Mesenchymal stem cell (in vitro differentiated cells and primary cell): Measurements from ENCODE around the gene ILDR1.
"Not testable (repeated sequence)": the region's sequence is repeated elsewhere in the genome, so short reads cannot be mapped to it uniquely, and the experiment has no call there.

Experiments
- DNase-seq: peaks from one replicate; pipeline ENCODE4 v3.0.0-alpha.2; 2013
- H2AFZ ChIP-seq: one replicate; pipeline ENCODE4 v1.6.1; 2013; ENCODE audit warnings: low read depth, mild to moderate bottlenecking, control low read depth, inconsistent platforms, low read length, moderate library complexity
- H2AK5ac ChIP-seq: 2 replicates; pipeline ENCODE4 v1.6.1; 2013; ENCODE audit warnings: low read length, moderate library complexity, mild to moderate bottlenecking, inconsistent platforms; ENCODE audit not compliant: severe bottlenecking
- H2BK120ac ChIP-seq: one replicate; pipeline ENCODE4 v1.6.1; 2013; ENCODE audit warnings: low read depth, mild to moderate bottlenecking, inconsistent platforms, low read length, moderate library complexity
- H2BK12ac ChIP-seq, 2 experiments: one replicate each; pipeline ENCODE4 v1.6.1; 2013; ENCODE audit warnings: inconsistent platforms in 2 of 2, low read length in 2 of 2, mild to moderate bottlenecking in 2 of 2, moderate library complexity in 2 of 2, control low read depth in 1 of 2
- H2BK15ac ChIP-seq: one replicate; pipeline ENCODE4 v1.6.1; 2013; ENCODE audit warnings: mild to moderate bottlenecking, low read depth, inconsistent platforms; ENCODE audit not compliant: poor library complexity, severe bottlenecking
- H2BK5ac ChIP-seq: 2 replicates; pipeline ENCODE4 v1.6.1; 2013; ENCODE audit warnings: low read depth, mild to moderate bottlenecking, low read length, control low read depth, inconsistent platforms; ENCODE audit not compliant: poor library complexity, severe bottlenecking
- H3K14ac ChIP-seq, 2 experiments: one replicate each; pipeline ENCODE4 v1.6.1; 2013; ENCODE audit warnings: inconsistent platforms in 2 of 2, low read length in 2 of 2, control low read depth in 1 of 2, mild to moderate bottlenecking in 1 of 2, moderate library complexity in 1 of 2
- H3K18ac ChIP-seq, 2 experiments: one replicate each; pipeline ENCODE4 v1.6.1; 2013; ENCODE audit warnings: inconsistent platforms in 2 of 2, low read length in 2 of 2, control low read depth in 1 of 2, low read depth in 1 of 2, mild to moderate bottlenecking in 1 of 2
- H3K23ac ChIP-seq, 2 experiments: one replicate each; pipeline ENCODE4 v1.6.1; 2013; ENCODE audit warnings: inconsistent platforms in 2 of 2, low read length in 2 of 2, mild to moderate bottlenecking in 2 of 2, moderate library complexity in 2 of 2, control low read depth in 1 of 2
- H3K27ac ChIP-seq: 2 replicates; pipeline ENCODE4 v1.5.1; 2013; ENCODE audit warnings: mild to moderate bottlenecking, moderate library complexity, low read length, control low read depth, inconsistent platforms; ENCODE audit not compliant: poor library complexity, severe bottlenecking
- H3K27me3 ChIP-seq, 2 experiments: 2 replicates each; pipeline versions ENCODE4 v1.6.1 to v1.7.0; 2013; ENCODE audit warnings: low read length in 2 of 2, mild to moderate bottlenecking in 2 of 2, moderate library complexity in 2 of 2, control low read depth in 1 of 2, inconsistent platforms in 1 of 2; ENCODE audit not compliant: control insufficient read depth in 1 of 2, insufficient read depth in 1 of 2
- H3K36me3 ChIP-seq, 2 experiments: 2 replicates each; pipeline versions ENCODE4 v1.6.1 to v1.7.0; 2013; ENCODE audit warnings: low read length in 2 of 2, control low read depth in 1 of 2, inconsistent platforms in 1 of 2, low read depth in 1 of 2, mild to moderate bottlenecking in 1 of 2; ENCODE audit not compliant: insufficient read depth in 2 of 2, control insufficient read depth in 1 of 2
- H3K4ac ChIP-seq, 2 experiments: one replicate each; pipeline ENCODE4 v1.6.1; 2013; ENCODE audit warnings: inconsistent platforms in 2 of 2, low read length in 2 of 2, mild to moderate bottlenecking in 2 of 2, moderate library complexity in 2 of 2, control low read depth in 1 of 2, low read depth in 1 of 2
- H3K4me1 ChIP-seq: 2 replicates; pipeline ENCODE4 v1.6.1; 2013; ENCODE audit warnings: low read depth, low read length, control low read depth; ENCODE audit not compliant: control insufficient read depth, insufficient read depth
- H3K4me2 ChIP-seq: 2 replicates; pipeline ENCODE4 v1.6.1; 2013; ENCODE audit warnings: low read length, mild to moderate bottlenecking, inconsistent platforms; ENCODE audit not compliant: poor library complexity, severe bottlenecking
- H3K4me3 ChIP-seq, 2 experiments: 2 replicates each; pipeline versions ENCODE4 v1.5.1 to v1.7.0; 2013; ENCODE audit warnings: low read length in 2 of 2, mild to moderate bottlenecking in 2 of 2, control low read depth in 1 of 2, low read depth in 1 of 2; ENCODE audit not compliant: insufficient read depth in 1 of 2
- H3K79me1 ChIP-seq: replicated peaks from 2 replicates; pipeline ENCODE4 v1.6.1; 2013; ENCODE audit warnings: mild to moderate bottlenecking, control low read depth, low read length, inconsistent platforms; ENCODE audit not compliant: poor library complexity, severe bottlenecking
- H3K9ac ChIP-seq: 2 replicates; pipeline ENCODE4 v1.7.0; 2013; ENCODE audit warnings: mild to moderate bottlenecking, low read length, moderate library complexity
- H3K9me3 ChIP-seq: 2 replicates; pipeline ENCODE4 v1.7.0; 2013; ENCODE audit warnings: mild to moderate bottlenecking, low read length; ENCODE audit not compliant: control insufficient read depth
- H4K8ac ChIP-seq: one replicate; pipeline ENCODE4 v1.6.1; 2013; ENCODE audit warnings: inconsistent platforms, mild to moderate bottlenecking, low read length, moderate library complexity
- H4K91ac ChIP-seq: one replicate; pipeline ENCODE4 v1.6.1; 2013; ENCODE audit warnings: mild to moderate bottlenecking, low read length, inconsistent platforms
- WGBS: methylation state at CpG from one replicate; pipeline ENCODE4 v1.1.7; 2013; ENCODE audit warnings: mixed read lengths; 5-methylcytosine and 5-hydroxymethylcytosine counted together

ILDR1 gene

DNA sequence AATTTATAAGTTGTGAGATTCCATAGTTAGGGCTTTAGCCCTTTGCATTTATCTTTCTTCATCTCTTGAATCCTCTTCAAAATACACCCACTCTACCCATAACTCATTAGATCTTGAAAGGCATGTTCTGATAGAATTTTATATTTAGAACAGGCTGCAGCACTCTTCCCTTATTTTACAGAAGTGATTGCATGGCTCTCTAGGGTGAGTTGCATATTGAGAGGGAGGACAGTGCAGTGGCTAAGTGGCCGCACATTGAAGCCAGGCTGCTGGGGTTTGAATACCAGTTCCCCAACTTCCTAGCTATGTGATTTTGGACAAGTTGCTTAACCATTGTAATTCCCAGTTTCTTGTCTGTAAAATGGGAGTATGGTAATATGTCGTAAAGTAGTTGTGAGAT lies 35.6 kb upstream of the ILDR1 start:
- Histone ChIP-seq H3K4me2 (no peak overlapping the region), H3K4ac (no peak overlapping the region), H3K9me3 (no peaks in the 10 kb centered on the region), H2AFZ (no peak overlapping the region), H3K27me3 (peaks cover 0 to 6% of the 10 kb centered on the region in 2 experiments), H3K4me3 (no peak overlapping the region), H2BK12ac (no peak overlapping the region), H3K4me1 (no peaks in the 10 kb centered on the region), H3K79me1 (no peaks in the 10 kb centered on the region), H2BK15ac (no peak overlapping the region), H3K14ac (no peak overlapping the region), H2BK120ac (no peak overlapping the region), H3K18ac (no peak overlapping the region), H3K9ac (no peak overlapping the region), H4K91ac (no peak overlapping the region), H2AK5ac (no peak overlapping the region), H3K36me3 (no peaks in the 10 kb centered on the region), H4K8ac (no peak overlapping the region), H3K27ac (no peak overlapping the region), H3K23ac (no peak overlapping the region), H2BK5ac (no peak overlapping the region)
- 80% methylated on average over 2 of the region's 2 CpGs for WGBS
- no peak for DNase-seq

- Histone ChIP-seq H4K91ac (no peak within 1 kb of the TSS), H3K4me3 (no peak within 1 kb of the TSS), H3K4me1 (no peaks in the 10 kb centered on the region), H3K14ac (no peak within 1 kb of the TSS), H2BK12ac (no peak within 1 kb of the TSS), H4K8ac (no peak within 1 kb of the TSS), H2BK5ac (no peak within 1 kb of the TSS), H3K79me1 (no peaks in the 10 kb centered on the region), H3K27ac (no peak within 1 kb of the TSS), H2BK15ac (no peak within 1 kb of the TSS), H3K9ac (no peak within 1 kb of the TSS), H3K4me2 (no peak within 1 kb of the TSS), H3K23ac (no peak within 1 kb of the TSS), H3K4ac (no peak within 1 kb of the TSS), H2AK5ac (no peak within 1 kb of the TSS), H2BK120ac (no peak within 1 kb of the TSS), H2AFZ (no peak within 1 kb of the TSS), H3K18ac (no peak within 1 kb of the TSS), H3K36me3 (no peaks in the 10 kb centered on the region), H3K27me3 (peaks cover 0 to 6% of the 10 kb centered on the region in 2 experiments), H3K9me3 (peaks cover 4% of the 10 kb centered on the region)
- DNase-seq: no peak
- WGBS: 52% methylated on average over 3 of the region's 3 CpGs
Observed at GRCh38 chr3:122055215-122055614, 33.2 kb upstream of the ILDR1 start, which contains the start of gene CD86. TSS of gene CD86 (plus strand) at chr3:122055362. CDS start at chr3:122055490, 128 bp downstream.

- no peak overlapping the region for H2BK5ac ChIP-seq
- WGBS: 85% methylated on average over 3 of the region's 3 CpGs
- no peak overlapping the region for H3K4ac ChIP-seq
Observed at GRCh38 chr3:122052968-122053367, 30.9 kb upstream of the ILDR1 start.

GRCh38 chr3:122047773-122048172 lies 25.7 kb upstream of the ILDR1 start:
- H3K18ac ChIP-seq, H2AFZ ChIP-seq, DNase-seq, H3K23ac ChIP-seq, H3K4ac ChIP-seq, H3K27me3 ChIP-seq, H4K91ac ChIP-seq, H2BK120ac ChIP-seq, H3K4me1 ChIP-seq, H2AK5ac ChIP-seq, H3K36me3 ChIP-seq, H2BK5ac ChIP-seq, H4K8ac ChIP-seq, H3K27ac ChIP-seq, H2BK12ac ChIP-seq, H3K79me1 ChIP-seq, H2BK15ac ChIP-seq, H3K4me3 ChIP-seq, H3K14ac ChIP-seq, H3K4me2 ChIP-seq, H3K9ac ChIP-seq: not testable (repeated sequence)
- peaks cover 11% of the 10 kb centered on the region for H3K9me3 ChIP-seq
- WGBS: 91% methylated on average over 9 of the region's 11 CpGs

More at GRCh38 chr3:122052968-122053367, 30.9 kb upstream of the ILDR1 start:
- H3K4me2 ChIP-seq: no peak overlapping the region
- H2AFZ ChIP-seq: no peak overlapping the region
- H3K27me3 ChIP-seq: no peaks in the 10 kb centered on the region
- H3K18ac ChIP-seq: no peak overlapping the region
- H3K4me3 ChIP-seq: no peak overlapping the region
- no peaks in the 10 kb centered on the region for H3K79me1 ChIP-seq
- H3K27ac ChIP-seq: no peak overlapping the region
- no peak overlapping the region for H2BK15ac ChIP-seq
- no peak for DNase-seq
- no peak overlapping the region for H3K9ac ChIP-seq
- no peaks in the 10 kb centered on the region for H3K4me1 ChIP-seq
- H2AK5ac ChIP-seq: no peak overlapping the region
- no peaks in the 10 kb centered on the region for H3K36me3 ChIP-seq
- no peak overlapping the region for H3K23ac ChIP-seq
- H3K14ac ChIP-seq: no peak overlapping the region
- H3K9me3 ChIP-seq: peaks cover 10% of the 10 kb centered on the region
- no peak overlapping the region for H4K8ac ChIP-seq
- H2BK12ac ChIP-seq: no peak overlapping the region
- no peak overlapping the region for H2BK120ac ChIP-seq
- H4K91ac ChIP-seq: no peak overlapping the region
